ENCODE data around the gene KRTAP5-6. TPM values are rescaled to one million over a fixed set of nuclear protein-coding genes. Genes with fewer than 3 reads are reported as not detected.
A peak's percentile ranks its signal among the peaks of the same experiment; 100 is the strongest.

Gene KRTAP5-6
- total RNA-seq, 2 donors from 2014 or later: not detected

GRCh38 chr11:1705126-1706052 lies 8.4 kb downstream of the KRTAP5-6 start:
- TF ChIP-seq CTCF (IDR thresholded peaks at IDR 0.05) (no peak), POLR2A (IDR thresholded peaks at IDR 0.05) (no peak)
- WGBS, 2 donors: 57 to 60% methylated on average over 15 of the region's 15 CpGs
- Histone ChIP-seq H3K9me3 (no peaks in the 10 kb centered on the region), H3K4me1 (no peaks in the 10 kb centered on the region), H3K36me3 (replicated peaks in 1 of 2; ENCODE audit: insufficient read depth in 1 of 2, low read depth in 2 of 2) (no peaks in the 10 kb centered on the region), H3K27me3 (no peaks in the 10 kb centered on the region), H3K4me3 (no peak overlapping the region), H3K27ac (peak overlapping the region in 1 of 4 donors; percentile 31)
- ATAC-seq (peak; percentile 24), DNase-seq (no peak)
- intact Hi-C loops (cut with DNase I): no loop called here

- WGBS, 2 donors: 70 to 73% methylated on average over 4 to 17 of the region's 17 CpGs
- intact Hi-C loops (cut with DNase I): no loop called here
- DNase-seq: peak in 2 of 4 donors; percentile 28 to 36
- H3K4me3 ChIP-seq: no peak overlapping the region
- no peaks in the 10 kb centered on the region for H3K27me3 ChIP-seq
- no peaks in the 10 kb centered on the region for H3K9me3 ChIP-seq
- no peaks in the 10 kb centered on the region for H3K4me1 ChIP-seq
- no peak overlapping the region for H3K27ac ChIP-seq
- H3K36me3 ChIP-seq (replicated peaks in 1 of 2; ENCODE audit: insufficient read depth in 1 of 2, low read depth in 2 of 2): no peaks in the 10 kb centered on the region
- peak; percentile 18 for ATAC-seq
- peak in 2 of 7 experiments; percentile 9 to 23 for TF ChIP-seq CTCF (IDR thresholded peaks at IDR 0.05)
- no peak for TF ChIP-seq POLR2A (IDR thresholded peaks at IDR 0.05)
These were observed 9.8 kb downstream of the KRTAP5-6 start for GRCh38 chr11:1706634-1707400.

- ATAC-seq (no peak), DNase-seq (no peak)
- Histone ChIP-seq H3K9me3 (no peaks in the 10 kb centered on the region), H3K4me1 (no peaks in the 10 kb centered on the region), H3K36me3 (replicated peaks in 1 of 2; ENCODE audit: insufficient read depth in 1 of 2, low read depth in 2 of 2) (no peaks in the 10 kb centered on the region), H3K4me3 (no peak overlapping the region), H3K27ac (no peak overlapping the region), H3K27me3 (no peaks in the 10 kb centered on the region)
- TF ChIP-seq CTCF (IDR thresholded peaks at IDR 0.05): no peak
- no peak for TF ChIP-seq POLR2A (IDR thresholded peaks at IDR 0.05)
- WGBS, 2 donors: 26 to 31% methylated on average over 4 of the region's 4 CpGs
- intact Hi-C loops (cut with DNase I): no loop called here
These were observed 10.8 kb downstream of the KRTAP5-6 start for GRCh38 chr11:1707751-1708150.

- Histone ChIP-seq H3K27ac (no peak overlapping the region), H3K4me1 (no peaks in the 10 kb centered on the region), H3K9me3 (no peaks in the 10 kb centered on the region), H3K27me3 (no peaks in the 10 kb centered on the region), H3K4me3 (no peak overlapping the region), H3K36me3 (replicated peaks in 1 of 2; ENCODE audit: insufficient read depth in 1 of 2, low read depth in 2 of 2) (no peaks in the 10 kb centered on the region)
- intact Hi-C loops (cut with DNase I): no loop called here
- TF ChIP-seq POLR2A (IDR thresholded peaks at IDR 0.05) (no peak), CTCF (IDR thresholded peaks at IDR 0.05) (no peak)
- WGBS, 2 donors: 78 to 88% methylated on average over 10 of the region's 10 CpGs
- ATAC-seq (no peak), DNase-seq (no peak)
These were observed 11.7 kb downstream of the KRTAP5-6 start for GRCh38 chr11:1708716-1709115.

Measured in body of pancreas (tissue), 4 donors.